ENCODE results near the gene ITGAL.
A peak's percentile ranks its signal among the peaks of the same experiment; 100 is the strongest.
"Not testable (repeated sequence)": the region's sequence is repeated elsewhere in the genome, so short reads cannot be mapped to it uniquely, and the experiment has no call there.

The ITGAL gene

DNA sequence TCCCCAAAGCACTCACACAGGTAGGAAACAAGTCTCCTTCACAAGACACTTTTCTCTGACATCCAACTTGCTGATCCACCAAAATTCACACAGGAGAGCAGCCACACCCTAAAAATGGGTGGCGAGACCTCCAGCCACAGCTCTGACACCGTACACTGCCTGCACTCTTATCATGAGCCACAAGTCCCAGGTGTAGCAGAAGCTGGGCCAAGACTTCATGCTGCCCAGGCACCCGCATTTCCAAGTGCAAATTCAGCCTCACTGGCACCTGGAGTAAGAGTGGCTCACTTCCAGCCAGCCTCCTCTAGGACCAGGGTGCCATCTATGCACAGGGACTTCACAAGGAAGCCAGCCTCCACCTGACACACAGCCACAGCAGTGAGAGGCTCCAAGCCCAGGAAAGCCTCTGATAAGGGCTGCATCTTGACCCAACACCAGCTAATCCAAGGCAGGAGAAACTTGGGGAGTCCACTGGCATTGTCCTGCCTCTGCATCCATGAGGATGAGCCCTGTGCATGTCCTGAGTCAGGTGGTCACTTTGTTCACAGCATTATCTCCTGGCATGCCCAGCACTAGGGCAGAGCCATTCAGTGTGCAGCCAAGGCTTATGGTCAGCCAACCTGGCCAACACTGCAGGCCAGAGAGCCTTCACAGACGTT is 56.4 kb downstream of the ITGAL start:
- DNase-seq = no peak

DNA sequence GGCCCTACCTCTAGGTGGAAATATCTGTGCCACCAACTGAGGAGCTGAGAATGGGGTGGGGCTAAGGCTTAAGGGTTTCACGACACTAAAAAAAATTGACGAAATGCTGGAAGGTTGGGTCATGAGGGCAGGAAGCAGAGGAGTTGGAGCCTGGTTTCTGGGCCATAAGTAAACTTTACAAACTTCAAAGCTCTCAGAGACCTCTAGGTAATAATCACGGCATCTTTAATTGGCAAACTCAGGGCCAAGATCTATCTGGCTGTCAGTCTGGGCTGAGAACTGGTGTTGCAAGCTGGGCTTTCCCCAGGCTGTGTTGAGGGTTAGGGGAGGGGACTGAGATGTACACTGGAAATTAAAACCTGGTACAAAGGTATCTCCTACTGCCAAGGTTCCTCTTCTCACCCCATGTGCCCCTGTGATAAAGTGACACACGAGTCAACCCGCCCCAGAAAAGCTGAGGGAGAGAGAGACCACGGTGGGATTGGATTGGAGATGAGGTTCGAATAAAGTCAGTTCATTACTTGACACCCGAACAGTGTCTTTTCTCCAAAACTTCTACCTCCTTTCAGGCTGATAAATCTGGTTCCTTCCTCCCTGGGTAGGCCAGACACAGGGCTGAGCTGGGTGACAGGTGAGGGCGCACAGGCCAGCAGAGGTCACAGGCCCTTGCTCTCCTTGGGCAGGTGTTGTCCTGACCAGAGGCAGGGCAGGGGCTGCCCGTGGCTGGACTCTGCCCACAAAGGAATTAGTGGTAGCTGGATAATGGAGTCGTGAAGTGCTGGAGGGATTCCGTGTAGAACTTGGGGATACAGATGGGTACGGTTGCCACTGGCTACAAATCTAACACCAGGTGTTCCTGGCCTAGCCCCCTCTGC is 57.9 kb downstream of the ITGAL start:
- DNase-seq = no peak

DNA sequence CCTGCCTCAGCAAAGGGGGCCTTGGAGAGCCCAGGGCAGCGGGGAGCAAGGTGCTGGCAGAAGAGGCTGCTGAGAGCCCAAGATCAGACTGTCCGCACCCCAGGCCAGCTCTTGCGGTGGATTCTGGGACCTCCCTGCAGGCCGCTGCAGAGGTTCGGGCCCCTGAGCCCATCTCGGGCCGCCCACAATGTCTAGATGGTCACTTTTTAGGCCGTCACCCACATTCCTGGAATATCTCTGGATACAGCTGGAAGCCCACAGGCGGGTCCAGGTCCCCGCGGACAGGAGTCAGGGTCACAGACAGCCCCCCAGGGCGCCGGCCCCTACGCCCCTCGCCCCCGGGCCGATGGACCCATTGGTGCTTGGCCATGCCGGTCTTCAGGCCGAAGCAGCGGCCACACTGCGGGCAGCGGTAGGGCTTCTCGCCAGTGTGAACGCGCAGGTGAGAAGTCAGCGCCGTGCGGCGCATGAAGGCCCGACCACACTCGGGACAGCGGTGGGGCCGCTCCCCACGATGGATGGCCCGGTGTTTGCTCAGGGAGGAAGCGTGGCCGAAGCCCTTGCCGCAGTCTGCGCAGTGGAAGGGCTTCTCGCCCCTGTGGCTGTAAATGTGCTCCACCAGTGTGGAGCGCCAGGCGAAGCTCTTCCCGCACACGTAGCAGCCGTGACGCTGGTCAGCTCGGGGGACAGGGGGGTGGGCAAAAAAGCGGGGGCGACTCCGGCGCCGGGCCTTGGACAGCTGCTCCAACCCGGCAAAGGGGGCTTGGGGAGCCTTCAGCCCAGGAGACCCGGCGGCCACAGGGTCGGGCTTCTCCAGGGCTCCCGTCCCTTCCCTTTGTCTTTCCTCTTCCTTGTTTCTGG is 60.0 kb downstream of the ITGAL start:
- no peak for DNase-seq

DNA sequence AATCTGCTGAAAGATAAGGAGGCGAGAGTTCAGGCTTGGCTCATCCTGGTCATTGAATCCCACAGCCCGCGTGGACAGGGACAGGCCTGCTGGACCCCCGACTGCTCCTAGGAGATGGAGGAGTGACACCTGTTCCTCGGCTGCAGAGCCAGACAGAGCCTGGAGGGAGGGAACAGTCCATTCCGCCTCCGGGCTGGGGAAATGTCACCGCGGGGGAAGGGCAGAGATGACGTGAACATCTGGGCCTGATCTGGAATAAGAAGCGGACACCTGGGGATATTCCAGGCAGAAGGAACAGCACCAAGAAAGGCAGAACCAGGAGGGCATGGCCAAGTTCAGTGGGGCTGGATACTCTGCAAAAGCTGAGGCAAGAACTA is 60.6 kb downstream of the ITGAL start:
- DNase-seq = no peak

DNA sequence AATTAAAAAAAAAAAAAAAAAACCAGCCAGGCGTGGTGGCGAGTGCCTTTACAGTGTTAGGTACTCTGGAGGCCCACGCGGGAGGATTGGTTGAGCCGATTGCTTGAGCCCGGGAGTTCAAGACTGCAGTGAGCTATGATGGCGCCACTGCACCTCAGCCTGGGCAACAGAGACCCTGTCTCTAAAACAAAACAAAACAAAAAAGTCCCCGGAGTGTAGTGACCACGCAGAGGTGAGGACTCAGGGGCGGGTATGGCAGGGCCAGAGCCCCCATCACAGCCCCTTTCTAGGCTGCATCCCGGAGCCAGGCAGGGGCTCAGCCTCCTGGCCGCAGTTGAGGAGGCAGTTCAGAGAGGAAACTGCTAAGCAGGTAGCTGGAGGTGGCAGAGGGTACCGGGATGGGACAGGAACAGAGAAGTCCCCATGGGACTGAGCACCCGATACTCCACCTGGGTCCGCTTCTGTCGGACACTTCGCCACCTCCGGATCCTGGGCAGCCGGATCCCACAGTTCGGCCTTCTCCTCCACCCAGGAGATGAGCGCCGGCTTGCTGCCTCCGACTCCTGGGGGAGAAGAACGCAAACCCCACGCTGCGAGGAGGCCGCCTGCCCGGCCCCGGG is 61.3 kb downstream of the ITGAL start:
- no peak for DNase-seq

- peak; percentile 92 to 94 for DNase-seq
These were observed 62.0 kb downstream of the ITGAL start, which contains the start of gene ZNF747 for GRCh38 chr16:30534368-30535105. Gene ZNF747, minus strand, starts transcription at chr16:30534858. Its CDS starts 179 bp downstream, at chr16:30534679.

GRCh38 chr16:30535106-30535776 is 62.7 kb downstream of the ITGAL start:
- DNase-seq = no peak

DNA sequence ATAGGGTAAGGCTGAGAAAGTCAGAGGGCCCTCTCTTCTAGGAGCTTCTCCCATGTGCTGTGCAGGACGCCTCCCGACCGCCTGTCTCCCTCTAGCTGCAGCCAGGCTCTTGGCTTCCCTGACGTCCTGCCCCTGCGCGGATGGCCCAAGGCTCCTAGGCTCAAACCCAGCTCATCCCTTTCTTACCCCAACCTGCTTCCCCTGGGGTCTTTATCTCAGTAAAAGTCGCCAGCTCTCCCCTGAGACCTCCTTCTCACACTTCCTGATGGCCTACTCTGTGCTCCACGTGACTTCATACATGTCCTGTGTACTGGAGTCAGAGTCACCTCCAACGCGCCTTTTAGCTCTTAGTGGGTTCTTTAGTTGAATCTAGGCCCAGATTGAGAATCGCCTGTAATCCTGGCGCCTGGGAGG is 63.2 kb downstream of the ITGAL start:
- DNase-seq = peak; percentile 64 to 73

DNA sequence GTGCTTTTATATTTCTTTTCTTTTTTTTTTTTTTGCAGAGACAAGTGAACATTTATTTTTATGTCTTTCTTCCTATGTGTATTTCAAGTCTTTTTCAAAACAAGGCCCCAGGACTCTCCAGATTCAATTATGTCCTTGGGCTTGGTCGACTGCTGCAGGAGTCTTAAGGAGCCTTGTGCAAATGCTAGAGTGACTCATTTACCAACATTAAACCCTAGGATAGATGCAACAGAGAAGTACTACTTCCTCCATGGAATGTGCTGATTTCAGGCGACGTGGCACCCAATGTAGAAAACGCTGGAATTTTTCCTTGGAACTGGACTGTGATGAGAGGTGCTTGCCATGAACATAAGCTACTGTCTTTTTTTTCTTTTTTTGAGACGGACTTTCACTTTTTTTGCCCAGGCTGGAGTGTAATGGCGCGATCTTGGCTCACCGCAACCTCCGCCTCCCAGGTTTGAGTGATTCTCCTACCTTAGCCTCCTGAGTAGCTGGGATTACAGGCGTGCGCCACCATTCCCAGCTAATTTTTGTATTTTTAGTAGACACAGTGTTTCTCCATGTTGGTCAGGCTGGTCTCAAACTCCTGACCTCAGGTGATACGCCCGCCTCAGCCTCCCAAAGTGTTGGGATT is 64.0 kb downstream of the ITGAL start:
- DNase-seq = not testable (repeated sequence)

DNA sequence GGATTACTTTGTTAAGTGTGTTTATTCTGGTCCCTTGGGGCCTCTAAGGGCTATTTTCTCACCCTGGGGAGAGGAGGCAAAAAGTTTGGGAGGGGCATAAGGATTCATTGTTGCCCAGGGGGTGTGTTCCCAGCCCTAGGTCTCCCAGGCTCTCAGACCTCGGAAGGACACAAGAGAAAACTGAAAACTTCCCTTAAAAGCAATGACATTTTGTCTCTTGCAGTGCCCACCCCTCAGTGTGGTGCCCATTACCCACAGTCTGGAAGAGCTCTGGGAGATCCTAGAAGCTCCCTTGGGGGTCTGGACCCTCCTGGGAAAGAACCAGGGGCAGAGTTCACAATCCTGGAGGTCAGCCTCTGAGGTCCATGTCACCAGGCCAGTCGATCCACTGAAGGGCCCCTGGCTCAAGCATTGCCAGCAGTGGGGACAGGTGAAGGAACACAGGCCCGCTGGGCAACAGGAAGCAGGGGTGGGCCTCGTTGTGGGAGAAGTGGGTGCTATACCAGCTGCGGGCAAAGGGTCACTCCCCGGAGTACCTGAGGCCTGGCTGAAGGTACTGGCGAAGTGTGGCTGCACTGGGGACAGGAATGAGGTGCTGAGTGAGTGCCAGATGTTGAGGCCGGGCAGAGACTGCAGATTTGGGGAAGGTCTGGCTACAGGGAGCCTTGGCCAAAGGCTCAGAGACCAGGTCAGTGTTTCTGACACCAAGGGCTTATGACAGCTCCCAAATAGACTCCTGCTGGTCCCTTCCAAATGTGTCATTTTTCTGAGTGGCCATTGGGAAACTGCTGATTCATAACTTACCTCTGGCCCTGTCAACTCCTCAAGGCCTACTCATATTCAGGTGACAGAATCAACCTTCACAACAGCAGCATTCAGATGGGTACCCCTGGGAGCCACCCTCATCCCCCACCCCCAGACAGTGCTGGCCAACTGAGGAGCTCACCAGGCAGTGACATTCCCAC is 66.7 kb downstream of the ITGAL start:
- no peak for DNase-seq

DNA sequence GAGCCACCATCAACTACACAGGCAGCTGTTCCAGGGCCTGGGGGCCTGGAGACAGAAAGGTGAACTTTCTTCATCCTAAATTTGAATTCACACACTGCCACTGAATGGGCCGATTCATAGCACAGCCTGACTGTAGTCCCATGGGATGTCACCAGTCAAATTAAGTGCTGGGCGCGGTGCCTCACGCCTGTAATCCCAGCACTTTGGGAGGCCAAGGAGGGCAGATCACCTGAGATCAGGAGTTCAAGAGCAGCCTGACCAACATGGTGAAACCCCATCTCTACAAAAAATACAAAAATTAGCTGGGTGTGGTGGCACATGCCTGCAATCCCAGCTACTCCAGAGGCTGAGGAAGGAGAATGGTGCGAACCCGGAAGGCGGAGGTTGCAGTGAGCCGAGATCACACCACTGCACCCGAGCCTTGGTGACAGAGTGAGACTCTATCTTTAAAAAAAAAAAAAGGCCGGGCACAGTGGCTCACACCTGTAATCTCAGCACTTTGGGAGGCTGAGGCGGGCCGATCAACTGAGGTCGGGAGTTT is 67.5 kb downstream of the ITGAL start:
- DNase-seq = not testable (repeated sequence)

- DNase-seq = not testable (repeated sequence)
These were observed 68.4 kb downstream of the ITGAL start for GRCh38 chr16:30540916-30541464.

DNA sequence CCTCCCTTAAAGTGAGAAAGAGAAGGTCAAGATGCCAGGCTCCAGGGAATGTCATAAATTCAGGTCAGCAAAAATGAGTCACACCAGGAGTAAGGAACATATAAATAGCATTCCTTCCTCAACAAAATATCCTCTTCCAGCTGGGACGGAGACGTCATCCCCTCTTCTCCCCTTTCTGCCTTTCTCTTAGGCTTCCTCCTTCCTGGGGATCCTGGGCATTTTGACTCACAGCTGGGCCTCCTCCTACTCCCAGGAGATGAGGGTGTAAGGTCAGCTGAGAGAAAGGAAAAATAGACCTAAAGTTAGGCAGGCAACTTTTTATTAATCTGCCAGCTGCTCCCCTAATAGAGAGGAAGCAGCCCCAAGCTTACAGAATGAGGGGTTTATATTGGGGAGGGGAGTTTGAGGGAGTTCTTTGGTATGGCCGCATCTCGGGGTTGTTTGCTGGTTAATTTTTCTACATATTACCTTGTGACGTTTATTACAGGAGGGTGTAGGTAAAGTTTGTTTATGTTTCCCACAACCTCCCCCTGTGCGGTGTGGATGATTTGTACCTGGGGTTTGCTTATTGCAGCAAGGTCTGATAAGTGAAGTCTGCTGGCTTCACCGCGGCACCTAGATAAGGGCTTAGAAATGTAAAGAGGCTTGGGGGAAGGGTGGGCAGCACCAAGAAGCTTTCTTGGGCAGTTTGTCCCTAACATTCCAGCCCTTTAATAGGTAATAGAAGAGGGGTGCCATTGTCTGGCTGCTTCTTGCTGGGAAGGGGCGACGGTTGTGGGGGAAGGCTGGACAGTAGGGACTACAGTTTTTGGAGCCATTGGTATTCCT is 69.2 kb downstream of the ITGAL start:
- no peak for DNase-seq

GRCh38 chr16:30543067-30543466 is 70.5 kb downstream of the ITGAL start:
- DNase-seq = no peak

DNA sequence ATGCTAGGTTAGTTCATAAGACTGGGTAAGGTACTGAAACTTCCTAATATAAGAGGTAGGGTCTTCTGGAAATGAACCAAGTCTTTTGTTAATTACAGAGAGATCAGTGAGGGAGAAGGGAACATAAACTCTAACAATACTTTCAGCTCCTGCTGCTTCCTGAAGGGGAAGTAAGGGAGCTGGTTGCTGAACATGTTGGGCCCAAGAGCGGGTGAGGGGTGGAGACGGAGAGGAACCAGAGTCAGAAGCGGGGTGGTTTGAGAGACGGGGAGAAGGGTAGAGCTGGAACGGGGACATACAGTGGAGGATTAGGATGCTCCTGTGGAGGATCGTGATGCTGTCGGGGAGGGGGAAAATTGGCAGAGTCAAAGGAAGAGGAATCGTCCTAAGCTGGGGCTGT is 73.6 kb downstream of the ITGAL start:
- no peak for DNase-seq

- no peak for DNase-seq
These were observed 76.1 kb downstream of the ITGAL start for GRCh38 chr16:30548416-30549253.

DNA sequence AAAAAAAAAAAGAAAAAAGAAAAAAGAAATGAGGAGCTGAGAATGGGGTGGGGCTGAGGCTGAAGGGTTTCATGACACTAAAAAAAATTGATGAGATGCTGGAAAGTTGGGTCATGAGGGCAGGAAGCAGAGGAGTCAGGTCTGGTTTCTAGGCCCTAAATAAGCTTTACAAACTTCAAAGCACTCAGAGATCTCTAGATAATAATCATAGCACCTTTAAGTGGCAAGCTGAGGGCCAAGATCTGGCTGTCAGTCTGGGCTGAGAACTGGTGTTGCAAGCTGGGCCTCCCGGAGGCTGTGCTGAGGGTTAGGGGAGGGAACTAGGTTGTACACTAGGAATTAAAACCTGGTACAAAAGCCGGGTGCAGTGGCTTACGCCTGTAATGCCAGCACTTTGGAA is 79.2 kb downstream of the ITGAL start:
- DNase-seq = peak; percentile 58 to 65
